WTC11 (cell line): ENCODE measurements around the gene CPEB3.

Experiments used
- CREB1 ChIP-seq: sonication (generic); formaldehyde crosslinking; IDR thresholded peaks from 2 replicates; pipeline ENCODE4 v1.8.0; 2023; ENCODE audit warnings: mild to moderate bottlenecking, missing genetic modification reagents
- FOXJ3 ChIP-seq: sonication (generic); formaldehyde crosslinking; IDR thresholded peaks from 2 replicates; pipeline ENCODE4 v1.9.0; 2021; ENCODE audit warnings: missing genetic modification reagents, mild to moderate bottlenecking, borderline replicate concordance
- FOXK1 ChIP-seq: sonication (generic); formaldehyde crosslinking; IDR thresholded peaks from 2 replicates; pipeline ENCODE4 v1.8.0; 2022; ENCODE audit warnings: mild to moderate bottlenecking, moderate library complexity, missing genetic modification reagents
- IRF2 ChIP-seq: sonication (generic); formaldehyde crosslinking; IDR thresholded peaks from 2 replicates; pipeline ENCODE4 v1.8.0; 2022; ENCODE audit warnings: low read depth, missing genetic modification reagents, borderline replicate concordance
- MAX ChIP-seq: sonication (generic); formaldehyde crosslinking; IDR thresholded peaks from 2 replicates; pipeline ENCODE4 v1.8.0; 2022; ENCODE audit warnings: mild to moderate bottlenecking, missing genetic modification reagents
- NR1H2 ChIP-seq: sonication (generic); formaldehyde crosslinking; IDR thresholded peaks from 2 replicates; pipeline ENCODE4 v1.9.0; 2021; ENCODE audit warnings: mild to moderate bottlenecking, moderate library complexity, missing genetic modification reagents
- TP53 ChIP-seq: sonication (generic); formaldehyde crosslinking; IDR thresholded peaks from 2 replicates; pipeline ENCODE4 v1.8.1; 2023; ENCODE audit warnings: mild to moderate bottlenecking, missing genetic modification reagents
- USF1 ChIP-seq: sonication (generic); formaldehyde crosslinking; IDR thresholded peaks from 2 replicates; pipeline ENCODE4 v1.8.0; 2022; ENCODE audit warnings: mild to moderate bottlenecking, missing genetic modification reagents
- TF ChIP-seq, protein P1 (sequence below): fragments of 200-600 bp; IDR thresholded peaks from 2 replicates; pipeline ENCODE4 v1.8.0; 2022; ENCODE audit warnings: antibody characterized with exemption
- TF ChIP-seq, protein P2 (sequence below): sonication (generic); formaldehyde crosslinking; IDR thresholded peaks from 2 replicates; pipeline ENCODE4 v1.8.1; 2023; ENCODE audit warnings: mild to moderate bottlenecking, missing genetic modification reagents, moderate library complexity

GRCh38 chr10:92316610-92317009, 25.7 kb upstream of the CPEB3 start:
- TF ChIP-seq, protein P1, sequence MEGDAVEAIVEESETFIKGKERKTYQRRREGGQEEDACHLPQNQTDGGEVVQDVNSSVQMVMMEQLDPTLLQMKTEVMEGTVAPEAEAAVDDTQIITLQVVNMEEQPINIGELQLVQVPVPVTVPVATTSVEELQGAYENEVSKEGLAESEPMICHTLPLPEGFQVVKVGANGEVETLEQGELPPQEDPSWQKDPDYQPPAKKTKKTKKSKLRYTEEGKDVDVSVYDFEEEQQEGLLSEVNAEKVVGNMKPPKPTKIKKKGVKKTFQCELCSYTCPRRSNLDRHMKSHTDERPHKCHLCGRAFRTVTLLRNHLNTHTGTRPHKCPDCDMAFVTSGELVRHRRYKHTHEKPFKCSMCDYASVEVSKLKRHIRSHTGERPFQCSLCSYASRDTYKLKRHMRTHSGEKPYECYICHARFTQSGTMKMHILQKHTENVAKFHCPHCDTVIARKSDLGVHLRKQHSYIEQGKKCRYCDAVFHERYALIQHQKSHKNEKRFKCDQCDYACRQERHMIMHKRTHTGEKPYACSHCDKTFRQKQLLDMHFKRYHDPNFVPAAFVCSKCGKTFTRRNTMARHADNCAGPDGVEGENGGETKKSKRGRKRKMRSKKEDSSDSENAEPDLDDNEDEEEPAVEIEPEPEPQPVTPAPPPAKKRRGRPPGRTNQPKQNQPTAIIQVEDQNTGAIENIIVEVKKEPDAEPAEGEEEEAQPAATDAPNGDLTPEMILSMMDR = no peak
- TF ChIP-seq MAX (no peak), FOXK1 (CRISPR knock-in tag) (no peak), USF1 (CRISPR knock-in tag) (no peak), FOXJ3 (no peak), IRF2 (no peak), CREB1 (CRISPR knock-in tag) (no peak), TP53 (CRISPR knock-in tag) (no peak), NR1H2 (no peak)
- TF ChIP-seq, protein P2, sequence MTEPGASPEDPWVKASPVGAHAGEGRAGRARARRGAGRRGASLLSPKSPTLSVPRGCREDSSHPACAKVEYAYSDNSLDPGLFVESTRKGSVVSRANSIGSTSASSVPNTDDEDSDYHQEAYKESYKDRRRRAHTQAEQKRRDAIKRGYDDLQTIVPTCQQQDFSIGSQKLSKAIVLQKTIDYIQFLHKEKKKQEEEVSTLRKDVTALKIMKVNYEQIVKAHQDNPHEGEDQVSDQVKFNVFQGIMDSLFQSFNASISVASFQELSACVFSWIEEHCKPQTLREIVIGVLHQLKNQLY (CRISPR knock-in tag) = no peak
